Measurements from ENCODE around the gene TMEM91. TPM values are rescaled to one million over a fixed set of nuclear protein-coding genes. Genes with fewer than 3 reads are reported as not detected.

Gene TMEM91
- total RNA-seq, 1 donor from 2014 or later, result 14.2 TPM

GRCh38 chr19:41357746-41358145 lies 18.6 kb upstream of the TMEM91 start:
- no peak for TF ChIP-seq CTCF (IDR thresholded peaks at IDR 0.05)
- Histone ChIP-seq H3K9me3 (no peaks in the 10 kb centered on the region), H3K4me3 (no peak overlapping the region), H3K4me1 (no peaks in the 10 kb centered on the region), H3K27me3 (no peaks in the 10 kb centered on the region), H3K27ac (no peak overlapping the region), H3K36me3 (no peaks in the 10 kb centered on the region)
- DNase-seq (ENCODE audit: low spot score in 2 of 2), result no peak
- intact Hi-C loops (cut with DNase I), result no loop called here

- H3K36me3 ChIP-seq, result no peaks in the 10 kb centered on the region
- intact Hi-C loops (cut with DNase I), result no loop called here
- no peak for DNase-seq (ENCODE audit: low spot score in 2 of 2)
Measured at GRCh38 chr19:41359741-41360140, 16.6 kb upstream of the TMEM91 start.

GRCh38 chr19:41362143-41362847 lies 14.0 kb upstream of the TMEM91 start:
- DNase-seq (ENCODE audit: low spot score in 2 of 2), result no peak
- no peaks in the 10 kb centered on the region for H3K36me3 ChIP-seq
- H3K9me3 ChIP-seq, result no peaks in the 10 kb centered on the region
- H3K4me3 ChIP-seq, result no peak overlapping the region
- H3K27ac ChIP-seq, result no peak overlapping the region
- peaks cover 0 to 8% of the 10 kb centered on the region in 2 donors for H3K4me1 ChIP-seq
- intact Hi-C loops (cut with DNase I), result no loop called here
- no peak for TF ChIP-seq CTCF (IDR thresholded peaks at IDR 0.05)
- H3K27me3 ChIP-seq, result no peaks in the 10 kb centered on the region

More at GRCh38 chr19:41359741-41360140, 16.6 kb upstream of the TMEM91 start:
- Histone ChIP-seq H3K9me3 (no peaks in the 10 kb centered on the region), H3K4me1 (peaks cover 0 to 7% of the 10 kb centered on the region in 2 donors), H3K27me3 (no peaks in the 10 kb centered on the region), H3K4me3 (no peak overlapping the region), H3K27ac (no peak overlapping the region)
- no peak for TF ChIP-seq CTCF (IDR thresholded peaks at IDR 0.05)

- no peak for TF ChIP-seq CTCF (IDR thresholded peaks at IDR 0.05)
Measured at GRCh38 chr19:41363371-41363752, 13.0 kb upstream of the TMEM91 start.

GRCh38 chr19:41363753-41364523 lies 12.4 kb upstream of the TMEM91 start, which contains the start of gene B9D2:
B9D2 (minus strand) TSS chr19:41364149; CDS start chr19:41363519, 630 bp downstream.
- H3K36me3 ChIP-seq, result no peaks in the 10 kb centered on the region
- H3K9me3 ChIP-seq, result no peaks in the 10 kb centered on the region
- peaks cover 0 to 11% of the 10 kb centered on the region in 2 donors for H3K4me1 ChIP-seq
- no peak for TF ChIP-seq CTCF (IDR thresholded peaks at IDR 0.05)
- H3K27me3 ChIP-seq, result no peaks in the 10 kb centered on the region
- peak; percentile 94 to 99 for DNase-seq (ENCODE audit: low spot score in 2 of 2)
- H3K27ac ChIP-seq, result peak within 1 kb of the TSS; percentile 97 to 98
- H3K4me3 ChIP-seq, result peak within 1 kb of the TSS; percentile 80
- intact Hi-C loops (cut with DNase I), result loop anchor here (1.0 kb wide), 2 partner anchors 11 to 33 kb away; partner anchors contain the start of genes BCKDHA, EXOSC5 and TGFB1

More at GRCh38 chr19:41363371-41363752, 13.0 kb upstream of the TMEM91 start:
- no peaks in the 10 kb centered on the region for H3K36me3 ChIP-seq
- H3K4me1 ChIP-seq, result peaks cover 0 to 11% of the 10 kb centered on the region in 2 donors
- H3K9me3 ChIP-seq, result no peaks in the 10 kb centered on the region
- intact Hi-C loops (cut with DNase I), result loop anchor here (1.0 kb wide), 2 partner anchors 10 to 34 kb away; partner anchors contain the start of genes BCKDHA, EXOSC5 and TGFB1
- H3K27ac ChIP-seq, result peak overlapping the region; percentile 97 to 98
- peak overlapping the region; percentile 80 for H3K4me3 ChIP-seq
- DNase-seq (ENCODE audit: low spot score in 2 of 2), result no peak
- H3K27me3 ChIP-seq, result no peaks in the 10 kb centered on the region

Data from ascending aorta (tissue), 2 donors.